HG03439 (cell line): Measurements from ENCODE around the gene GNB1.

ENCODE experiments used
- ATAC-seq: cut with Tn5 transposase; IDR thresholded peaks from one replicate; pipeline ENCODE4 v1.9.1; 2021; ENCODE audit warnings: mild to moderate bottlenecking, moderate library complexity; ENCODE audit not compliant: unreplicated experiment

Gene GNB1

GRCh38 chr1:1786836-1787605 is 103.9 kb downstream of the GNB1 start:
- no peak for ATAC-seq

- no peak for ATAC-seq
Observed at GRCh38 chr1:1785666-1786065, 105.2 kb downstream of the GNB1 start.

GRCh38 chr1:1784933-1785332 is 106.0 kb downstream of the GNB1 start:
- ATAC-seq: no peak

- ATAC-seq: no peak
Observed at GRCh38 chr1:1783320-1783719, 107.6 kb downstream of the GNB1 start.

- no peak for ATAC-seq
Observed at GRCh38 chr1:1782399-1783221, 108.3 kb downstream of the GNB1 start.

GRCh38 chr1:1781526-1781903 is 109.4 kb downstream of the GNB1 start:
- no peak for ATAC-seq

GRCh38 chr1:1780598-1781525 is 110.0 kb downstream of the GNB1 start:
- no peak for ATAC-seq

- peak; percentile 28 for ATAC-seq
Observed at GRCh38 chr1:1779691-1780597, 110.9 kb downstream of the GNB1 start.

GRCh38 chr1:1779320-1779675 is 111.6 kb downstream of the GNB1 start:
- ATAC-seq: no peak

- peak; percentile 68 for ATAC-seq
Observed at GRCh38 chr1:1778663-1779319, 112.1 kb downstream of the GNB1 start.

GRCh38 chr1:1777950-1778662 is 112.8 kb downstream of the GNB1 start, which contains the start of gene NADK:
Gene NADK (minus strand): TSS chr1:1778470. CDS start chr1:1765406, 13,064 bp downstream.
- ATAC-seq: peak; percentile 34

GRCh38 chr1:1777583-1777899 is 113.3 kb downstream of the GNB1 start:
- ATAC-seq: no peak

- no peak for ATAC-seq
Observed at GRCh38 chr1:1776672-1777582, 114.0 kb downstream of the GNB1 start.

GRCh38 chr1:1775327-1776226 is 115.3 kb downstream of the GNB1 start:
- ATAC-seq: no peak

- no peak for ATAC-seq
Observed at GRCh38 chr1:1773874-1774273, 117.0 kb downstream of the GNB1 start.

- no peak for ATAC-seq
Observed at GRCh38 chr1:1771096-1771495, 119.8 kb downstream of the GNB1 start.

- no peak for ATAC-seq
Observed at GRCh38 chr1:1770102-1770501, 120.8 kb downstream of the GNB1 start.
